Brain microvascular endothelial cell (primary cell): ENCODE results near the gene DCC.

Experiments used
- DNase-seq: peaks from one replicate; pipeline ENCODE4 v3.0.0-alpha.2; 2020
- H3K27ac ChIP-seq: fragments of 250-450 bp; sonication (Bioruptor Pico); 2 replicates; pipeline ENCODE4 v1.5.1; 2020; ENCODE audit warnings: mild to moderate bottlenecking, moderate library complexity
- H3K27me3 ChIP-seq: fragments of 250-450 bp; sonication (Bioruptor Pico); replicated peaks from 2 replicates; pipeline ENCODE4 v1.5.1; 2020; ENCODE audit warnings: mild to moderate bottlenecking
- H3K36me3 ChIP-seq: fragments of 250-450 bp; sonication (Bioruptor Pico); replicated peaks from 2 replicates; pipeline ENCODE4 v1.5.1; 2020; ENCODE audit warnings: mild to moderate bottlenecking
- H3K4me3 ChIP-seq: 2 replicates; pipeline ENCODE4 v1.5.1; 2011; ENCODE audit warnings: low read depth, mild to moderate bottlenecking, control low read depth, low read length, moderate library complexity
- in situ Hi-C: cut with HindIII; loops from 2 replicates; pipeline ENCODE4 v1.10.0; 2017; ENCODE audit warnings: low sequenced_read_pairs, low pct_ligation_motif_present
- TF ChIP-seq, protein P1 (sequence below): IDR thresholded peaks from 2 replicates; pipeline ENCODE4 v1.5.1; 2011; ENCODE audit warnings: low read depth, mild to moderate bottlenecking, moderate library complexity, low read length, control low read depth, inconsistent platforms; ENCODE audit errors: missing control alignments

Gene DCC

DNA sequence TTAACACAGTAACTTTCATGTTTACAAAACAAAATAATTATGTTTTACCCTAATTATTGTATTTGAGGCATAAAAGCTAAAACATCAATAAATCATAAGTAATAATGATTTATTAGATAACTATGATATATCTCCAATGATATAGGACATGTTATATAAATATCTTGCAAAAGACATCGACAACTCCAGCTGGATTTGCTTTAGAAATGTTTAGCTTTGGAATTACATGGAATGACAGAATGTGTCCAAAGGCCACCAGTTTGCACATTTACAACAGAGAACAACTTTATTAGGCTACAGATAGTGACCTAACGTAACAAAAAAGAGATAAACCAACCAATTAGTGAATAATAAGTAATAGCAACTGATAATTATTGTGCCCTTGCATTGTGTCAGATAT lies 475.7 kb downstream of the DCC start:
- Histone ChIP-seq H3K27ac (no peak overlapping the region), H3K36me3 (no peaks in the 10 kb centered on the region), H3K27me3 (no peaks in the 10 kb centered on the region)

DNA sequence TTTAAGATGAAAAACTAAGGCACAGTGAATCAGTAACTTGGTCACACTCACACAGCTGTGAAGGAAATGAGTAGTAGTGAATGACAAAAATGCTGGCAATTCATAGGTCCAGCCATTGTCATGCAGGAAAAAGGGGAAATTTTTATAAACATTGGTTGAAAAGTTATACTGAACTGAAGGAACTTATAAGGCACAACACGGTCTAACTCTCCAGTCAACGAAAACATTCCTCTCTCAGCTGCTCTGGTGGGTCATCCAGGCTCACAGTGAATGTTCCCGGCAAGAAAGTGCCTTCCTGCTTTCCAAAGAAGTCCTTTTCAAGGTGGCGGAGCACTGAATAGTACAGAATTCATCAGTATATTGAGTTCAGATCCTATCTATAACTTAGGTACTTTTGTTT lies 476.1 kb downstream of the DCC start:
- TF ChIP-seq, protein P1, sequence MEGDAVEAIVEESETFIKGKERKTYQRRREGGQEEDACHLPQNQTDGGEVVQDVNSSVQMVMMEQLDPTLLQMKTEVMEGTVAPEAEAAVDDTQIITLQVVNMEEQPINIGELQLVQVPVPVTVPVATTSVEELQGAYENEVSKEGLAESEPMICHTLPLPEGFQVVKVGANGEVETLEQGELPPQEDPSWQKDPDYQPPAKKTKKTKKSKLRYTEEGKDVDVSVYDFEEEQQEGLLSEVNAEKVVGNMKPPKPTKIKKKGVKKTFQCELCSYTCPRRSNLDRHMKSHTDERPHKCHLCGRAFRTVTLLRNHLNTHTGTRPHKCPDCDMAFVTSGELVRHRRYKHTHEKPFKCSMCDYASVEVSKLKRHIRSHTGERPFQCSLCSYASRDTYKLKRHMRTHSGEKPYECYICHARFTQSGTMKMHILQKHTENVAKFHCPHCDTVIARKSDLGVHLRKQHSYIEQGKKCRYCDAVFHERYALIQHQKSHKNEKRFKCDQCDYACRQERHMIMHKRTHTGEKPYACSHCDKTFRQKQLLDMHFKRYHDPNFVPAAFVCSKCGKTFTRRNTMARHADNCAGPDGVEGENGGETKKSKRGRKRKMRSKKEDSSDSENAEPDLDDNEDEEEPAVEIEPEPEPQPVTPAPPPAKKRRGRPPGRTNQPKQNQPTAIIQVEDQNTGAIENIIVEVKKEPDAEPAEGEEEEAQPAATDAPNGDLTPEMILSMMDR = no peak
- Histone ChIP-seq H3K4me3 (no peak overlapping the region), H3K36me3 (no peaks in the 10 kb centered on the region), H3K27me3 (no peaks in the 10 kb centered on the region), H3K27ac (no peak overlapping the region)
- in situ Hi-C loops = no loop called here
- DNase-seq = no peak

More for the DNA sequence above, 475.7 kb downstream of the DCC start:
- in situ Hi-C loops = no loop called here
- no peak overlapping the region for H3K4me3 ChIP-seq
- TF ChIP-seq, protein P1 = no peak
- DNase-seq = no peak

DNA sequence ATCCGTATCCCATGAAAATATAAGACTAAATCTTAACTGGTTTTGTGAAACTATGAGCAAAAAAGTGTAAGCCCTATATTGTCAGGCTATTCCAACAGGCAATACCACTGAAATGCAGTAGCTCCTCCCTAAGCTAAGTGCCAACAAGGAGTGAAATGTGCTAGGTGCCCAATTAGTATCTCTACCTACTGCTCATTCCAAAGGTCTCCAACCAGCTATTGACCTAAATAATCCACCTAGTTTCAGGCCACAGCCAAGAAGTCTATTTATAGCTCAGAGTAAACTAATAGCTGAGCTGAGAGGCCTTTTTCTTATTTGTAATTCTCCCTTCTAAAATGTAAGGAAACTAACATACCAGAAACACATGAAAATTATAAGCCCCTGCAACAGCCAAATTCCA lies 482.2 kb downstream of the DCC start:
- no peak overlapping the region for H3K27ac ChIP-seq
- no peak overlapping the region for H3K4me3 ChIP-seq
- in situ Hi-C loops = no loop called here
- no peaks in the 10 kb centered on the region for H3K36me3 ChIP-seq
- no peak for DNase-seq
- H3K27me3 ChIP-seq = no peaks in the 10 kb centered on the region
- TF ChIP-seq, protein P1 = no peak

DNA sequence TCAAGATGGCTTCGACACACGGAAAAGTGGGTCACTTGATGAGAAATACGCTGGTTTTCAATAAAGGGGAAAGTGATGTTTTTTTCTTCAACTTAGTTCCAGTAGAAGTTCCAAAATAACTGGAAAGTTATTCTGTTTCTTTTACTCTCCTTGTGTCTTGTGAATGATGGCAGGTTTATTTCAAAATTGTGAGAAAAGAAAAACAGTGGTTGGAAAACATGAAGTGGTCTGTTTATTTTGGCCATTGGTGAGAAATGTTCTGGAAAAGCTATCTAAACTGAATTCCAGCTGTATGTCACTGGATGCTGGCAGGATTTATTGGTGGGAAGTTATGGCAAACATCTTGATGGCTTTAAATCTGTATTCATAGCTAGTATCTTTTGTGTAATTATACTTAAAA lies 484.1 kb downstream of the DCC start:
- TF ChIP-seq, protein P1 = no peak
- Histone ChIP-seq H3K4me3 (no peak overlapping the region), H3K27me3 (no peaks in the 10 kb centered on the region), H3K36me3 (no peaks in the 10 kb centered on the region), H3K27ac (no peak overlapping the region)
- DNase-seq = no peak
- in situ Hi-C loops = no loop called here

DNA sequence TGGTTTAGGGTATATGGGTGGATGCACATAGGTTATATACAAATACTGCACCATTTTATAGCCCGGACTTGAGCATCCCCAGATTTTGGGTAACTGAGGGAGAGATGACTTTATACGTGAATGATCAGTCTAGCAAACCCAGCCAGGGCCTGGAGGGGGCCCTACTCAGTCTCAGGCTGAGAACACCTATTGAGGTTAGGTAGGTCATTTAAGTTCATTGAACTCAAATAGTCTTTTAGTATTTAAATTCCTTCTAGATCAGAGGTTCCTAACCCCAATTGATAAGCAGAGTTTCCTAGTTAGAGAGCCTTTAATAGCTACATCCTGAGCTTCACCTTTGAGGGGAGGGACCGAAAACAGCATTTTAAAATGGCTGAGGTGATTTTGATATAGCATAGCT lies 487.0 kb downstream of the DCC start:
- in situ Hi-C loops = no loop called here

DNA sequence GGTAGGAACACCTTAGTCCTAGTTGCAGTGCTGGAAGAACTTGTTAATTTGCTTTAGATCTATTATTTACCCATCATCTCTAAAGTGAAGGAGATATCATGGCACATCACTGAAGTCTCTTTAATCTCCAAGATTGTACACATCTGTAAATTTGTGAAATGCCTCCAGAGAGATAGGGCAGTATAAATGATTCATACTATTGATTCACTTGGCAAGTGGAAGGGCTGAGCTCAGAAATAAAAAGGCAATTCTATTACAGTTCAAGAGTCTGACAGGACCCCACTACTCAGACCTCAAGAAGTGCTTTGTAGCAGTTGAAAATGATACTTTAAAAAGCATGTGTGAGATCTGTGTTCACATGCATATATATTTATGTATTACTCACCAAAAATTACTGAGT lies 489.3 kb downstream of the DCC start:
- H3K27ac ChIP-seq = no peak overlapping the region
- H3K27me3 ChIP-seq = no peaks in the 10 kb centered on the region
- DNase-seq = no peak
- in situ Hi-C loops = no loop called here
- no peaks in the 10 kb centered on the region for H3K36me3 ChIP-seq
- TF ChIP-seq, protein P1 = no peak
- H3K4me3 ChIP-seq = no peak overlapping the region

More for the DNA sequence above, 487.0 kb downstream of the DCC start:
- no peak for DNase-seq
- TF ChIP-seq, protein P1 = no peak
- H3K36me3 ChIP-seq = no peaks in the 10 kb centered on the region
- H3K27ac ChIP-seq = no peak overlapping the region
- no peak overlapping the region for H3K4me3 ChIP-seq
- H3K27me3 ChIP-seq = no peaks in the 10 kb centered on the region
